ENCODE results near the gene MC1R.
"Not testable (repeated sequence)": the region's sequence is repeated elsewhere in the genome, so short reads cannot be mapped to it uniquely, and the experiment has no call there.

GRCh38 chr16:89968074-89968473 lies 49.4 kb downstream of the MC1R start:
- TF ChIP-seq ATF3 (IDR thresholded peaks at IDR 0.05); CTCF (IDR thresholded peaks at IDR 0.05 in 2 of 3, conservative IDR thresholded peaks at IDR 0.05 in 1 of 3; ENCODE audit: borderline replicate concordance in 1 of 3, insufficient read depth in 1 of 3, low read depth in 2 of 3, low read length in 2 of 3); EGR1 (IDR thresholded peaks at IDR 0.05; ENCODE audit: low read depth); EZH2phosphoT487 (IDR thresholded peaks at IDR 0.05; ENCODE audit: borderline replicate concordance); SP1 (IDR thresholded peaks at IDR 0.05; ENCODE audit: low read depth); JUND (IDR thresholded peaks at IDR 0.05); REST (IDR thresholded peaks at IDR 0.05; ENCODE audit: low read depth); POLR2A (IDR thresholded peaks at IDR 0.05; ENCODE audit: borderline replicate concordance, extremely low read depth, insufficient read depth, insufficient read length); SIN3A (IDR thresholded peaks at IDR 0.05; ENCODE audit: low read depth): not testable (repeated sequence)
